ENCODE data around the gene AMMECR1. TPM values are rescaled to one million over a fixed set of nuclear protein-coding genes. Genes with fewer than 3 reads are reported as not detected.

The AMMECR1 gene
- total and polyA plus RNA-seq, 2 of the 8 experiments (the other 6 are each of a cell fraction or from before 2014, with no cell fraction given): 10.2 to 21.2 TPM

DNA sequence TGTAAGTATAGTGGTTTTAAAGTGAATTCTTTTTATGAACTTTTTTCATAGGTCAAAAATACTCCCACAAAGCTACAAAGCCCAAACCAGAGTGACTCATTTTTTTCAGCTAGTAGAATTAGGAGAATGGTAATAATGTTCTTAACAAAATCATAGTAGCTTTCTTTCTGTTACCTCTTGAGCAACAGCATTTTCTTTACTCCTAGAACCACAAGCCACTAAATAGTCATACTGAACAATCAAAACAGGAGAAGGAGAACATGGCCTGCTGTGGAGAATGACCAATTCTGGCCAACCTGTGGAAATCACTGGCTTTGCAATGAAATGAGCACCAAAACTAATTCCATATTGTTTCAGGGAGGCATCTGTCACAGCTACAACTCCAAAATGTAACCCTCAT lies 112.9 kb downstream of the AMMECR1 start:
- no peaks in the 10 kb centered on the region for H3K79me1 ChIP-seq (ENCODE audit: low read depth, low read length)
- no peak overlapping the region for H3K4ac ChIP-seq (replicated peaks; ENCODE audit: insufficient read length, low read depth, low read length)
- H3K4me2 ChIP-seq (ENCODE audit: insufficient read depth in 1 of 2, low read depth in 2 of 2, low read length in 2 of 2): no peak overlapping the region
- TF ChIP-seq TAF1 (IDR thresholded peaks at IDR 0.05; ENCODE audit: low read depth, low read length): no peak
- no peak for TF ChIP-seq SIRT6 (IDR thresholded peaks at IDR 0.05; ENCODE audit: low read length)
- no peak for TF ChIP-seq ASH2L (IDR thresholded peaks at IDR 0.05; ENCODE audit: low read length)
- no peak for TF ChIP-seq KDM4A (IDR thresholded peaks at IDR 0.05; ENCODE audit: low read depth, low read length, severe bottlenecking)
- TF ChIP-seq SUZ12 (IDR thresholded peaks at IDR 0.05; ENCODE audit: low read length): no peak
- no peak for TF ChIP-seq CREB1 (IDR thresholded peaks at IDR 0.05)
- TF ChIP-seq, protein P1, sequence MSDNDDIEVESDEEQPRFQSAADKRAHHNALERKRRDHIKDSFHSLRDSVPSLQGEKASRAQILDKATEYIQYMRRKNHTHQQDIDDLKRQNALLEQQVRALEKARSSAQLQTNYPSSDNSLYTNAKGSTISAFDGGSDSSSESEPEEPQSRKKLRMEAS (IDR thresholded peaks at IDR 0.05): no peak
- no peak for TF ChIP-seq EGR1 (IDR thresholded peaks at IDR 0.05; ENCODE audit: borderline replicate concordance, low read depth, low read length)
- TF ChIP-seq POLR2A (IDR thresholded peaks at IDR 0.05; ENCODE audit: control extremely low read depth in 1 of 2, low read depth in 2 of 2, low read length in 2 of 2): no peak
- TF ChIP-seq POU5F1 (IDR thresholded peaks at IDR 0.05; ENCODE audit: low read depth, low read length): no peak
- TF ChIP-seq NRF1 (IDR thresholded peaks at IDR 0.05; ENCODE audit: low read depth, low read length): no peak
- TF ChIP-seq SP4 (IDR thresholded peaks at IDR 0.05; ENCODE audit: low read length): no peak
- no peak for TF ChIP-seq TEAD4 (IDR thresholded peaks at IDR 0.05; ENCODE audit: low read depth, low read length)
- TF ChIP-seq, protein P2, sequence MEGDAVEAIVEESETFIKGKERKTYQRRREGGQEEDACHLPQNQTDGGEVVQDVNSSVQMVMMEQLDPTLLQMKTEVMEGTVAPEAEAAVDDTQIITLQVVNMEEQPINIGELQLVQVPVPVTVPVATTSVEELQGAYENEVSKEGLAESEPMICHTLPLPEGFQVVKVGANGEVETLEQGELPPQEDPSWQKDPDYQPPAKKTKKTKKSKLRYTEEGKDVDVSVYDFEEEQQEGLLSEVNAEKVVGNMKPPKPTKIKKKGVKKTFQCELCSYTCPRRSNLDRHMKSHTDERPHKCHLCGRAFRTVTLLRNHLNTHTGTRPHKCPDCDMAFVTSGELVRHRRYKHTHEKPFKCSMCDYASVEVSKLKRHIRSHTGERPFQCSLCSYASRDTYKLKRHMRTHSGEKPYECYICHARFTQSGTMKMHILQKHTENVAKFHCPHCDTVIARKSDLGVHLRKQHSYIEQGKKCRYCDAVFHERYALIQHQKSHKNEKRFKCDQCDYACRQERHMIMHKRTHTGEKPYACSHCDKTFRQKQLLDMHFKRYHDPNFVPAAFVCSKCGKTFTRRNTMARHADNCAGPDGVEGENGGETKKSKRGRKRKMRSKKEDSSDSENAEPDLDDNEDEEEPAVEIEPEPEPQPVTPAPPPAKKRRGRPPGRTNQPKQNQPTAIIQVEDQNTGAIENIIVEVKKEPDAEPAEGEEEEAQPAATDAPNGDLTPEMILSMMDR (IDR thresholded peaks at IDR 0.05; ENCODE audit: control extremely low read depth in 1 of 3, insufficient read depth in 1 of 3, low read depth in 1 of 3, low read length in 3 of 3): no peak
- TF ChIP-seq NANOG (IDR thresholded peaks at IDR 0.05; ENCODE audit: insufficient read depth, low read depth, low read length, poor library complexity, severe bottlenecking): no peak

More for the DNA sequence above, 112.9 kb downstream of the AMMECR1 start:
- Histone ChIP-seq H3K18ac (ENCODE audit: extremely low read depth, low read length) (no peak overlapping the region), H2BK5ac (ENCODE audit: low read depth, low read length) (no peak overlapping the region), H3K23me2 (ENCODE audit: low read depth, low read length) (no peaks in the 10 kb centered on the region), H3K56ac (replicated peaks; ENCODE audit: insufficient read length, low read depth, low read length) (no peak overlapping the region), H3K4me1 (replicated peaks in 1 of 4; ENCODE audit: control insufficient read depth in 3 of 4, insufficient read depth in 4 of 4, low read length in 3 of 4) (no peaks in the 10 kb centered on the region), H3K27ac (ENCODE audit: low read depth, low read length) (no peak overlapping the region), H3K9ac (replicated peaks in 1 of 4; ENCODE audit: extremely low read depth in 1 of 4, low read depth in 3 of 4, low read length in 3 of 4) (no peak overlapping the region), H3K27me3 (replicated peaks in 1 of 4; ENCODE audit: control insufficient read depth in 3 of 4, extremely low read depth in 1 of 4, insufficient read depth in 3 of 4, low read length in 3 of 4) (no peaks in the 10 kb centered on the region), H2BK120ac (replicated peaks; ENCODE audit: low read depth, low read length) (no peak overlapping the region), H3K36me3 (ENCODE audit: control insufficient read depth in 2 of 4, insufficient read depth in 4 of 4, low read length in 3 of 4) (peaks cover 0 to 2% (median under 1%) of the 10 kb centered on the region in 4 experiments; a peak in 1 of 8 replicates), H3K14ac (ENCODE audit: insufficient read length) (no peak overlapping the region), H2AK5ac (ENCODE audit: low read depth, low read length) (no peak overlapping the region), H3K79me2 (ENCODE audit: control insufficient read depth in 1 of 2, insufficient read depth in 2 of 2, low read length in 2 of 2) (no peaks in the 10 kb centered on the region), H4K8ac (ENCODE audit: extremely low read depth, insufficient read depth, low read length) (no peak overlapping the region), H2AFZ (ENCODE audit: low read length) (no peak overlapping the region), H2BK12ac (ENCODE audit: low read depth, low read length) (no peak overlapping the region), H4K91ac (replicated peaks; ENCODE audit: insufficient read length, low read length) (no peak overlapping the region), H4K5ac (ENCODE audit: insufficient read length, low read depth, low read length) (no peak overlapping the region), H2BK20ac (ENCODE audit: low read length) (no peak overlapping the region), H3K4me3 (ENCODE audit: extremely low read depth in 1 of 4, insufficient read depth in 2 of 4, low read depth in 3 of 4, low read length in 4 of 4) (no peak overlapping the region), H3K9me3 (ENCODE audit: insufficient read depth in 2 of 2, low read depth in 1 of 2, low read length in 1 of 2) (no peaks in the 10 kb centered on the region), H3K23ac (ENCODE audit: insufficient read length) (no peak overlapping the region), H4K20me1 (replicated peaks in 1 of 2; ENCODE audit: control insufficient read depth in 1 of 2, insufficient read depth in 2 of 2, low read length in 2 of 2) (no peaks in the 10 kb centered on the region), H2BK15ac (ENCODE audit: low read length) (no peak overlapping the region)
- DNase-seq (ENCODE audit: low read depth in 1 of 2, low spot score in 2 of 2) (no peak), FAIRE-seq (no peak)
- ChIA-PET POLR2A (ENCODE audit: partially characterized antibody) (no interaction called here), CTCF (ENCODE audit: partially characterized antibody) (interaction anchor here (1.9 kb wide), 1 partner anchor 203 kb away, joined by 5 read pairs; no protein-coding TSS in a partner anchor)
